ENCODE results near the gene GNAO1. TPM values are rescaled to one million over a fixed set of nuclear protein-coding genes. Genes with fewer than 3 reads are reported as not detected.

GNAO1 gene
- total and polyA plus RNA-seq, 9 of the 15 experiments (the other 6 are each of a cell fraction or from before 2014, with no cell fraction given) = 0.07 to 0.42 (median 0.08) TPM; not detected in 5

GRCh38 chr16:56268799-56269198 lies 77.5 kb downstream of the GNAO1 start:
- Histone ChIP-seq H4K20me1 (replicated peaks; ENCODE audit: control insufficient read depth, insufficient read depth, low read length) (no peaks in the 10 kb centered on the region), H3K36me3 (ENCODE audit: control insufficient read depth, insufficient read depth, low read length) (no peaks in the 10 kb centered on the region), H3K27me3 (ENCODE audit: control insufficient read depth in 2 of 2, insufficient read depth in 2 of 2, low read length in 2 of 2) (no peaks in the 10 kb centered on the region), H3K9me3 (replicated peaks; ENCODE audit: control insufficient read depth, insufficient read depth, low read depth, low read length) (0 out of 2 replicates have a peak, but pooled peaks cover 2% of the 10 kb centered on the region), H3K9ac (ENCODE audit: insufficient read depth in 1 of 2, low read depth in 2 of 2, low read length in 2 of 2) (peak overlapping the region in 1 of 2 experiments; percentile 47; a peak in 1 of 4 replicates), H3K9me1 (ENCODE audit: control insufficient read depth, insufficient read depth, low read length) (no peaks in the 10 kb centered on the region), H3K4me1 (replicated peaks in 1 of 2; ENCODE audit: control insufficient read depth in 2 of 2, insufficient read depth in 2 of 2, low read length in 2 of 2) (peaks cover 11 to 27% of the 10 kb centered on the region in 2 experiments), H3K4me2 (ENCODE audit: insufficient read depth, low read length) (no peak overlapping the region), H3K4me3 (no peak overlapping the region), H2AFZ (ENCODE audit: low read depth, low read length) (0 out of 2 replicates have a peak overlapping the region, but pooled peaks have one; percentile 66), H3K27ac (ENCODE audit: extremely low read depth, low read depth, low read length) (no peak overlapping the region), H3K79me2 (ENCODE audit: control insufficient read depth, insufficient read depth, low read length) (no peaks in the 10 kb centered on the region)
- intact Hi-C loops (cut with micrococcal nuclease) (no loop called here), in situ Hi-C loops (cut with MboI) (no loop called here)
- 73% methylated on average over 8 of the region's 8 CpGs for WGBS (ENCODE audit: insufficient coverage, low coverage, missing lambda C conversion rate)
- ATAC-seq = no peak
- ChIA-PET POLR2A (no interaction called here), CTCF (ENCODE audit: low intra/inter-chr PET ratio) (no interaction called here)
- no peak for DNase-seq (ENCODE audit: extremely low read depth in 1 of 4, low spot score in 3 of 4)
- TF ChIP-seq NFIX (CRISPR knock-in tag; IDR thresholded peaks at IDR 0.05; ENCODE audit: low read depth) (no peak), ZC3H4 (CRISPR knock-in tag; IDR thresholded peaks at IDR 0.05; ENCODE audit: borderline replicate concordance) (no peak), ZFP1 (CRISPR knock-in tag; IDR thresholded peaks at IDR 0.05) (no peak), MTA1 (IDR thresholded peaks at IDR 0.05; ENCODE audit: borderline replicate concordance) (no peak), ATF7 (IDR thresholded peaks at IDR 0.05) (no peak), FOXO4 (CRISPR knock-in tag; IDR thresholded peaks at IDR 0.05) (no peak), HCFC1 (IDR thresholded peaks at IDR 0.05; ENCODE audit: low read depth, low read length) (no peak), HDAC3 (IDR thresholded peaks at IDR 0.05; ENCODE audit: borderline replicate concordance, partially characterized antibody) (no peak), JUN (IDR thresholded peaks at IDR 0.05; ENCODE audit: borderline replicate concordance, low read depth, low read length) (no peak), JUN (CRISPR knock-in tag; IDR thresholded peaks at IDR 0.05; ENCODE audit: borderline replicate concordance) (no peak), KDM4B (IDR thresholded peaks at IDR 0.05; ENCODE audit: borderline replicate concordance in 2 of 2, low read depth in 1 of 2) (no peak), PHF8 (IDR thresholded peaks at IDR 0.05; ENCODE audit: borderline replicate concordance, low read length) (no peak)
- BruUV-seq (replicated peaks) = no TSS peak
- no peak for FAIRE-seq
